GM12875 (cell line): Measurements from ENCODE around the gene MAP2.

Experiments
- H3K4me3 ChIP-seq: one replicate; pipeline ENCODE4 v1.5.1; 2011; ENCODE audit warnings: low read depth, low read length, control low read depth
- TF ChIP-seq, protein P1 (sequence below): IDR thresholded peaks from 2 replicates; pipeline ENCODE4 v1.5.1; 2011; ENCODE audit warnings: low read depth, mild to moderate bottlenecking, control low read depth, inconsistent platforms, low read length, moderate library complexity, borderline replicate concordance; ENCODE audit not compliant: insufficient read depth

The MAP2 gene

DNA sequence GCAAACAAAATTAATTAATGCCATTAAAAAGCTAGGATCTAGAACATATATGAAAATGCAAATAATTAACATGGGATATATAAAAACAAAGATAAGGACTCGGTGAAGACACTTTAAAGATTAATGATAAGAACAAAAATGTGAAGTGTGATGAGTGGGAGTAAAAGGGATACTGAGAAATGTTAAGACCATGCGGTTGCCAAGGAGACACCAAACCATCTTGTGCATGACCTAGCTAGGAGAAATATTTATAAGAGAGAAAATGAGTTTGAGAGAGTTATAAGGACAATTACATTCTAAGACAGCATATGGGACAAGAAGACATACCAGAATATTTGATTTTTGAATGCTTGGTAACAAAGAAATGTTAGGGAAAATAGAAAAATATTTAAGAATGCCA is 25.4 kb upstream of the MAP2 start:
- TF ChIP-seq, protein P1, sequence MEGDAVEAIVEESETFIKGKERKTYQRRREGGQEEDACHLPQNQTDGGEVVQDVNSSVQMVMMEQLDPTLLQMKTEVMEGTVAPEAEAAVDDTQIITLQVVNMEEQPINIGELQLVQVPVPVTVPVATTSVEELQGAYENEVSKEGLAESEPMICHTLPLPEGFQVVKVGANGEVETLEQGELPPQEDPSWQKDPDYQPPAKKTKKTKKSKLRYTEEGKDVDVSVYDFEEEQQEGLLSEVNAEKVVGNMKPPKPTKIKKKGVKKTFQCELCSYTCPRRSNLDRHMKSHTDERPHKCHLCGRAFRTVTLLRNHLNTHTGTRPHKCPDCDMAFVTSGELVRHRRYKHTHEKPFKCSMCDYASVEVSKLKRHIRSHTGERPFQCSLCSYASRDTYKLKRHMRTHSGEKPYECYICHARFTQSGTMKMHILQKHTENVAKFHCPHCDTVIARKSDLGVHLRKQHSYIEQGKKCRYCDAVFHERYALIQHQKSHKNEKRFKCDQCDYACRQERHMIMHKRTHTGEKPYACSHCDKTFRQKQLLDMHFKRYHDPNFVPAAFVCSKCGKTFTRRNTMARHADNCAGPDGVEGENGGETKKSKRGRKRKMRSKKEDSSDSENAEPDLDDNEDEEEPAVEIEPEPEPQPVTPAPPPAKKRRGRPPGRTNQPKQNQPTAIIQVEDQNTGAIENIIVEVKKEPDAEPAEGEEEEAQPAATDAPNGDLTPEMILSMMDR = no peak

DNA sequence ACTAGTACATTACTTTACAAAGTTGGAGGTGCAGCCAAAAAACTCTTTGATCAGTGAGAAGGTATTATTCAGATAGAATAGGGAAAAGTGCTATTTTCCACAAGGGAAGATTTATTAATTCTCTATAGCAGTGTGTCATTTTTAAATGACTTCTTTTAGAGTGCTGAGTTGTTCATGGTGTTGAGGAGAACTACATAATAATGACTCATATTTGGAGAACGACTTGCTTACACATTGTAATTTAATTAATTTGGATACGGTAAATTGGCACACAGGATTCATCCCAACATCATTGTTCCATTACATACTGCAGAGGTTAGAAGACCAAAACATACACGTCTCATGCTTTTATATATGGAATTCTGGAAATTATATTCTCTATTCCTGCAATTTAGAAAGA is 22.1 kb upstream of the MAP2 start:
- no peak overlapping the region for H3K4me3 ChIP-seq
- TF ChIP-seq, protein P1 = no peak

More for the DNA sequence above, 25.4 kb upstream of the MAP2 start:
- H3K4me3 ChIP-seq = no peak overlapping the region

DNA sequence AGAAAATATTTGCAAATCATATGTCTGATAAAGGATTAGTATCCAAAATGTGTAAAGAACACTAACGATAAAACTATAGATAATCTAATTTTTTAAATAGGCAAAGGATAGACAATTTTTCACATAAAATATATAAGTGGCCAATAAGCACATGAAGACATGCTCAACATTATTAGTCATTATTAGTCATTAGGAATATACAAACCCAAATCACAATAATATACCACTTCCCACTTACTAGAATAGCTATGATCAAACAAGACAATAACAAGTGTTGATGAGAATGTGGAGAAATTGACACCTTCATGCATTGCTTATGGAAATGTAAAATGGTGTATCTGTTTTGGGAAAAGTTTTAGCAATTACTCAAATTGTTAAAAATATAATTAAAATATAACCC is 12.6 kb upstream of the MAP2 start:
- TF ChIP-seq, protein P1 = no peak

DNA sequence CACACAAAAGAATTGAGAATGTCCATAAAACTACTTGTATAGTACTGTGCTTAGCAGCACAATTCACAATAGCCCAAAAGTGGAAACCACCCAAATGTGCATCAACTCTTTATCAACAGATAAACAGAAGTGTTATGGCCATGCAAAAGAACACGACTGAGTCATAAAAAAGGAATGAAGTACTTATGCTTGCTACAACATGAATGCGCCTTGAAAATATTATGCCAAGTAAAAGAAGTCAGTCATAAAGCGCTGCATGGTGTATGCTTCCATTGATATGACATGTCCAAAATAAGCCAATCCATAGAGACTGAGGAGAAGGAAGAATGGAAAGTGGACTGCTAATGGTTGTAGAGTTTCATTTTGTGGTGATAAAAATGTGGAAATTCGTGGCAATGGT is 12.1 kb upstream of the MAP2 start:
- H3K4me3 ChIP-seq = no peak overlapping the region
- TF ChIP-seq, protein P1 = no peak

More for the DNA sequence above, 12.6 kb upstream of the MAP2 start:
- H3K4me3 ChIP-seq = no peak overlapping the region

DNA sequence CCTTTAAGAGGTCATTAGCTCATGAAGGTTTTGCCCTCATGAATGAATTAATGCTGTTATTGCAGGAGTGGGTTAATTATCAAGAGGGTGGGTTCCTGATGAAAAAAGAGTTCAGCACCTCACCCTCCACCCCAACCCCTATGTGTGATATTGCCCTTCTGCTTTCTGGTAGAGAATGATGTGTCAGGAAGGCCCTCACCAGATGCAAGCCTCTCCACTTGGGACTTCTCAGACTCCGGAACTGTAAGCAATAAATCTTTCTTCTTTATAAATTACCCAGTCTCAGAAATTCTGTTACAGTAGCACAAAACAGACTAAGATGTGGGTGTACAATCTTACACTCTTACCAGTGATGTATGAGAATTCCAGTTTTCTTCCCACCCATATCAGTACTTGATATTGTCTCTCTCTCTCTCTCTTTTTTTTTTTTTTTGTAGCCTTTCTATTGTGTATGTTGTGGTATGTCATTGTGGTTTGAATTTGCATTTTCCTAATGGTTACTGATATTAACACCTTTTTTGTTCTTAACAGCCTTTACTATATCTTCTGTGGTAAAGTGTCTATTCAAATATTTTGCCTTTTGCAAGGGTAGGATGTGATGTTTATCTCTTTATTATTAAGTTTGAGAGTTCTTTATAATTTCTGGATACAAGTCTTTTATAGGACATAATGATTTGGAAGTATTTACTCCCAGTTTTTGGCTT is 10.4 kb upstream of the MAP2 start:
- TF ChIP-seq, protein P1 = no peak
- no peak overlapping the region for H3K4me3 ChIP-seq

DNA sequence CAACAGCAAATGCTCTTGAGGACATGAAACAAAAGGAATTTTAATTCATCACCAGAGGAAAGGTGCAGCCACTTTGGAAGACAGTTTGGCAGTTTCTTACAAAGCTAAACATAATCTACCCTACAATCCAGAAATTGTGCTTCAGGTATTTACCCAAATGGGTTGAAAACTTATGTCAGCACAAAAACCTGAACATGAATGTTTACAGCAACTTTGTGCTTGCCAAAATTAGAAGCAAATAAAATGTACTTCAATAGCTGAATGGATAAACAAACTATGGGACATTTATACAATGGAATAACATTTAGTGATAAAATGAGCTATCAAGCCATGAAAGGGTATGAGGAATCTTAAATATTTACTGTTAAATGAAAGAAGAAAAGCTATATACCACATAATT is 6.9 kb upstream of the MAP2 start:
- TF ChIP-seq, protein P1 = no peak
- no peak overlapping the region for H3K4me3 ChIP-seq

DNA sequence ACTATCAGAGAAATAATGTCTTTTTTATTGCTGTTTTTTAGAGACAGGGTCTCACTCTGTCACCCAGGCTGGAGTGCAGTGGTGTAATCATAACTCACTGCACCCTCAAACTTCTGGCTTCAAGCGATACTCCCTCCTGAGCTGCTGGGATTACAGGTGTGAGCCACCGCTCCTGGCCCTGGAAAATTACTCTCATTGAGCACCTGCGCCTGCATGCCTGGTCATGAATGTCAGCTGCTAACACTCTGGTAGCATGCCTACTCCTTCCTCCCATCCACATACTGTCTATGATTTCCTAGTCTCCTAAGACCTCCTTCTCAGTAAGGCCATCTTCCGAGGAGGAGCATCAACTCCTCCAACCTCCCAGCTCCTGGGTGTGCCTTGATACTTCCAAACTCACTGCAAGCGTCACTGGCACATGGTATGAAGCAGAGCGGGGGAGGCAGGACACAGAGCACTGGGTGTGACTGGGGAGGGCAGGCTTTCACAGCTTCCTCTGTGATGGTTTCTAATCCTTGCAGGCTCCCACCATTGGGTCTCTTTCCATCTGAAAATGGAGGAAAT is 1.6 kb upstream of the MAP2 start:
- TF ChIP-seq, protein P1 = no peak
- no peak overlapping the region for H3K4me3 ChIP-seq
